Smooth muscle cell of the brain vasculature (primary cell): ENCODE results near the gene POU2AF1.

Source experiments
- DNase-seq: peaks from one replicate; pipeline ENCODE4 v3.0.0-alpha.2; 2012; ENCODE audit warnings: low read depth, low spot score

The POU2AF1 gene

DNA sequence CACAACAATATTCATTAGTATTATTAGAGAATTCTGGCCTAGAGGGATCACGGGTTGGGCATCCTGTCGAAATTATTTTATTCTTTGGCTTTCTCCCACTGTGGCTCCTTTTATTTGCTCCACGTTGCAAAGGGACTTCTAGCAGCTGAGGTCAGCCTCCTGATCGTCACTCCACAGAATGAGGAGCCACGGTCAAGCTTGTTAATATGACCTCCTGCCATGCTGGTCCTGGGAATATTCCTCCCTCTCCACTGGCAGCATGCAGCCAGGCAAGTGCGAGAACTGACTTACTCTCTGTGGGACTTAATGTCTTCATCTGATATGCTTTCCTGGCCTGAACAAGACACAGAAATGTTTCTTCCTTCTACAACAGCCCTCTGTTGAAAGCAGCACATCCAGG, 59.8 kb downstream of the POU2AF1 start:
- no peak for DNase-seq

DNA sequence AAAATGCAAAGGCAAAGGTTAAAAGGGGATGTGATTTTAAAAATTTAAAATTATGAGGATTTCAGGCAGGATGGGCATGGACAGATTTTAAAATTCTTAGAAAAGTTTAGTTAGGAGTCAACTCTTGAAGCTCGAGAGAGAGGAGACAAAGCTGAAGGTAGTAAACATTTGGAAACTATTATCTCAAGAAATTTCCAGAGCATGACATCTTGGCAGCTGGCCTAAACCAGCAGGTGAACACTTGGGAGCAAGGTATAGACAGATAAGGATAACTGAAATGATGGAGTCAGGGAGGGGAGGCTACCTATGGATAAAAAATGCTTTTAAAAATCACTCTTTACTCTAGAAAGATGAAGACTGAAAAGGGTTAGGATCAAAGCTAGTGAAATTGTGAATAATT, 67.0 kb downstream of the POU2AF1 start:
- no peak for DNase-seq

DNA sequence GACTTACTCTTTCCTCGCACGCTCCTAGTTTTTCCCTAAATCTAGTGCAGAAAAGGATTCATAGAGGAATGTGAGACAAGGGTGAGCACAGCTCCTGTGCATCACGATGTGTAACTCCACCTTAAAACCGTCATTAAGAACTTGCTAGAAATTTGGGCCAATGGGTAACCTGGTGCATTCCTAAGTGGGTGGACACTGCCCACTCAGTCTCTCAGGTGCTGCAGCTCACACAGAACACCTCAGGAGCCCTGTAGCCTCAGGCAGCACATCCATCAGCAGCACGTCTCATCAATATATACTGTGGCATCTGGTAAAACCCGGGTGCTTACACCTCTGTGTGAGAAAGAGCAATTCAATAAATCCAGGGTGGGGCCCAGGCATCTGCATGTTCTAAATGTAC, 68.4 kb downstream of the POU2AF1 start:
- DNase-seq = no peak

DNA sequence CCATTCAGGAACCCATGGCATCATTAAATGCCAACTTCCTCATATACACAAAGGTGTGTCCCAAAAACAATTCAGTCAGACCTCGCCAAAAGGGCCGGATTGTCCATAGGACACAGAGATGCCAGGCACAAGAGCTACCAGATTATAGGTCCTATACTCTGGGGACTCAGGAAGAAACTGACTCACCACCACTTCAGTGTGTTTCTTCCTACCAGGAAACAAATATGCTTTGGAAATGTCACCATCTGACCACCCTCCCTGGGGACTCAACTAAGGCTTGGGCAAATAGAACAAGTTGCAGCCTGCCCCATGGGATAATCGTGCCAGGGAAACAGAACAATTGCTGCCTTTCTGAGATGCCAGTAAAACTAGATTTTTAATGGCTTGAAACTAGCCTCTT, 69.0 kb downstream of the POU2AF1 start:
- DNase-seq = no peak

DNA sequence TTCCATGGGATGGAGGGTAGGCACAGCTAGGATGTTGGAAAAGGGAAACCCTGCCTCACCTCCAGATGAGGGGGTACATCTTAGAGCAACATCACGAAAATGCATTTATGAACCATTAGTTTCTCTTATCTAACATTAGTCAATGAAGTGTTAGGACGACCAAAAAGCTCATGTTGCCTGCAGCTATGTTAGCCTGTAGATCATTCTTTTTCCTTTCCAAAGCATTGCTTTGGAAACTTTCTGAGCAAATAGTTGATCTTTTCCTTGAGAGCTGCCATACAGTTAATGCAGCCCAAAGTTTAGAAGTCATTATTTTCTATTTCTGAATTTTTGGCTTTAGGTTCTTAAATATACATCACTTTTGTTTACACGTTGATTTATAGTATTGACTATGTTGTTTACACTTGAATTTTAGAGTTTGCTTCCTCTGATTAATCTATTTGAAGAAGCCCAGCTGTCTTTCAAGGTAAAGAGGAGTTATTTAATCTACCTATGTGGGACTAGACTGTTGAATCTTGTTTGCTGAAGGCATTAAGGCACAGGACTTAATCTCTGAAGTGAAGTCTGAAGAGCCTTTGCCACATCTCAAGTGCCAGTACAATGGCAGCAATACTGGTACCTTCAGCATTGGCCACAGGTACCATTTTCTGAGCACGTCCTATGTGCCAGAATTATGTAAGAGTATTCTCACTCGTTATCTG, 69.7 kb downstream of the POU2AF1 start:
- no peak for DNase-seq

DNA sequence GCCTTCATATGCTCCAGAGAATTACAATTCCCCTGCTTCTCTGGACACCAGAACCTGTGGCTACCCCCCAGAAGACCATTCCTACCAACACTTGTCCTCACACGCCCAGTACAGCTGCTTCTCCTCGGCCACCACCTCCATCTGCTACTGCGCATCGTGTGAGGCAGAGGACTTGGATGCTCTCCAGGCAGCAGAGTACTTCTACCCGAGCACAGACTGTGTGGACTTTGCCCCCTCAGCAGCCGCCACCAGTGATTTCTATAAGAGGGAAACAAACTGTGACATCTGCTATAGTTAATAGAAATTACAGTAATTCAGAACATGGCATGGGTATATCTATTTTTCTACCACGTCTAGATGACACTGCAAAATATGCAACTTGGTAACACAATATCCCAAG, 70.9 kb downstream of the POU2AF1 start:
- DNase-seq = no peak

DNA sequence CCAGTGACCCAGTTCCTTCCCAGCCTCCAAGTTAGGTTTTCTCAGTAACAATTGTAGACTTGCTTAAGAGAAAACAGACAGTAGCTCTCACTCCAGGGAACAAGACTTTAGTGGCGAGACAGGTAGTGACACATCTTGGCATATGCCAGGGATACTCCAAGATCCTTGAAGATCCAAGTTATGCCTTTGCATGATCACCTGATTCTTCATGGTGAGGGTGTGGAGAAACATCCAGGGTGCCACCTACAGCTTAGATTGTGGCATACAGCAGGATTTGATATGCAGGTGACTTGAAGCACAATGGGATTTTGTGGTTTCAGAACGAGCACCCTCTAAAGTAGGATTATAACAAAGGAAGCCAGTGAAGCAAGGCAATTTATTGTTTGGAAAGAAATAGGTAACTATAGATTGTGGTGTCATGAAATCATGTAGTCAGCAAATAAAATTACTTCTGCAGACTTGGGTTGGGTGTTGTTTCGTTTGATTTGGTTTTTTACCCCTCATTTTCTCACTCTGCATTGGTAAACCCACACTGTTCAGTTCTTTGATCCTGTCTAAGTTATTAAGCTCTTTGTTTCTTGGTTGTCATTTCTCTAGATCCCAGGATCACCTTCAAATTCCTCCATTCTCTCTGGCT, 71.5 kb downstream of the POU2AF1 start:
- no peak for DNase-seq

DNA sequence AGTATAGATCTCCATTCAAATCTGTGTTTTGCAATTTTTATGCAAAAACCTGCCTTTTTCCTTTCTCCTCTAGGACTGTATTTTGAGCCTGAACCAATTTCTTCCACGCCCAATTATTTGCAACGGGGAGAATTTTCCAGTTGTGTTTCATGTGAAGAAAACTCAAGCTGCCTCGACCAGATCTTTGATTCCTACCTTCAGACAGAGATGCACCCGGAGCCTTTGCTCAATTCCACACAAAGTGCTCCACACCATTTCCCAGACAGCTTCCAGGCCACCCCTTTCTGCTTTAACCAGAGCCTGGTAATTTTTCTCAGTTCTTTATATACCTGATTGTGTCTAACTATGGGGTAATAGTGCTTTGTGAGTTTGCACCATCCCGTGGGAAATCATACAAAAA, 72.8 kb downstream of the POU2AF1 start:
- DNase-seq = no peak

DNA sequence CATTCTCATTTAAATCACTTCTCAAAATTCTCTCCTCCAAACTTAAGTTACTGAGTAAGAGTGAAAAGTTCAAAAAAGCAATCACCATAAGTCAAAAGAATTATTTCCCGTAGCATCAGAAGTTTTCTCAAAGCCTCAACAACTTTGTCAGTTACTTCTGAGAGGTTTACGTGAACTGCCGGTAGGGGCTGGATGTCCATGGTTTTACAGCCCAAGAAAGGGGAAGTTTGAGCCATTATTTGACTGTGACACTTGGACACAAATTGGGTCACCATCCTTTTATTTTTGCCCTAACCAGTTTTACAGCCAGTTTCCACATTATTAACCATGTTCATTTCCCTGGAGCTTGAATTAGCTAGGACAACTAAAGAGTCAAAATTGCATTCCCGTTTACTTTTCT, 73.2 kb downstream of the POU2AF1 start:
- no peak for DNase-seq

DNA sequence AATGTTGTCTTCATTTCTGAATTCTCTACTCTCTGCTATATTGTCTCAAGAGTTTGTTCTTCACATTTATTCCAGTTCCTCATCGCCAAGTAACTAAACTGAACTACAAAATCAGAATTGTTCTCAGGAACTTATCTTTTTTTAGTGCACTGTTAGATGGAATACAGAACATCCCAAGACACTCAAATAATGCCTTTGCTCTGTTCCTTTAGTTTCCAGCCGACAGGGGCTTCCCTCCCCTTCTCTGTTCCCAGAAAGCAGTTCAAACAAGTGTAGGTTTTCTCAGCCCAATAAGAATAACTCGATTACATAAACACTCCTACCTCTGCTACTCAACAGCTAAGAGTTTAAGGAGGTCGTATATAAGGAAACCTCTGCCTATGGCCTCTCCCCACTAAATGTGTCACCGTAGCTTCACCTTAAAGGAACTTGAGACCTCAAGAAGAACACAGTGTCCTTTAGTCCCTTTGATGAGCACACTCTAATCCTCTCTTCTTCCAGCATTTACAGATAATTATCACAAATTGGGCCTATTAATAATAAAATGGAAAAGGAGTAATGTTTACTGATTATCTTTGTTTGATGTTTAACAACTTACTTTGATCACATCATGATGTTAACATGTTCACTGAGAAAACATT, 73.8 kb downstream of the POU2AF1 start:
- no peak for DNase-seq

DNA sequence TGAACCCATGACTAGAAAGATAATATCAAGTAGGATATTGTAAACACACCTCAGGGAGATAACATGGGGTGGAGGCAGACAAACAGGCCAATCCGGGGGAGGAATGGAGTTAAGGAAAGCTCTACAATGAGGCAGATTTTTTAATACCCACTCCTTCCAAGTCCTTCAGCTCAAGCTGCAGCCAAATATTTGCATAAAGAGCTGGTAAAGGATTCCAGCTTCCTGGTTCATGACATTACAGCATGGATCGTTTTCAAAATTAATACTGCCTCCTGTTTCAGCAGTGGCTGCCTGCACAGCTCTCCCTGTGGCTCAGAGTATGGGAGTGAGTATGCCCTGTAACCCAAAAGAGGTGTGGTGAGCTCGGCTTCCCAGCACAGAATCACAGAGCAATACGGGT, 75.6 kb downstream of the POU2AF1 start:
- no peak for DNase-seq

DNA sequence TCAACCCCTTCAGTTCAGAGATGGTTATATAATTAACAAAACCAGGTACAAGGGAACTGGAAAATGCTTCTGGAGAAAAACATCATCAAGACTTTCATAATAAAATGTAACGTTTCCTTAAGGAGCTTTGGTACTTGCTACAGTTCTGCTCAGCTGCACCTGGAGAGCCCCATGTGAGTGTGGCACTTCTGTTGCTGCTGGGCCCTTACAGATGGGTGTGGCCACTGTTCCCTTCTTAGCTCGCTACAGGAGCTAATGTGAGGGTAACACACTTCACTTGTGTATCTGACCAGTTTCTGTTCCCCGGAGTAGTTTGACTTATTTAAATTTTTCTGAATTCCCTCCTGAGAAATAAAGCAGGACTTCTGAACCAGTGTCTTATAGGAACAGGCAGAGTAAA, 76.8 kb downstream of the POU2AF1 start:
- DNase-seq = no peak
